Esophagus squamous epithelium (tissue), 4 donors: ENCODE measurements around the gene TMEM87B.

Experiments
- POLR2A ChIP-seq, 4 donors: fragments of 450-650 bp; IDR thresholded peaks; one replicate each; pipeline ENCODE4 v1.6.1; 2017; ENCODE audit warnings: antibody characterized with exemption in 4 of 4, mild to moderate bottlenecking in 4 of 4, moderate library complexity in 3 of 4
- TF ChIP-seq, protein P1 (sequence below), 6 experiments: fragments of 450-650 bp in 4 of 6; fragments of 200-600 bp in 2 of 6; sonication (generic) in 2 of 6; IDR thresholded peaks; one replicate each; pipeline ENCODE4 v1.5.1; 2016 to 2019; ENCODE audit warnings: antibody characterized with exemption in 6 of 6, mild to moderate bottlenecking in 4 of 6, moderate library complexity in 4 of 6

DNA sequence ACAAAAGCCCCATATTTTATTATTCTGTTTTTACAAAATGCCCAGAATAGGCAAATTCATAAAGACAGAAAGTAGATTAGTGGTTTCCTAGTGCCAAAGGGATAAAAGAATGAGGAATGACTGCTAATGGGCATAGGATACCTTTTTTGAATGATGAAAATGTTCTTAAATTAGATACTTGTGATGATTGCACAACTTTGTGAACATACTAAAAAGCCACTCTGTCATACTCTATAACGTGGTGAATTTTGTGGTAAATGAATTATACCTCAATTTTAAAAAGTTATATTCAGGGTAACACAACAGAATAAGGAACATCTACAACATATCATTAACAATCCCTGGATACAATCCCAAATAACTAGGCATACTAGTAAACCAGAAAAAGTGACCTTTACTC lies 74.0 kb downstream of the TMEM87B start:
- TF ChIP-seq, protein P1, sequence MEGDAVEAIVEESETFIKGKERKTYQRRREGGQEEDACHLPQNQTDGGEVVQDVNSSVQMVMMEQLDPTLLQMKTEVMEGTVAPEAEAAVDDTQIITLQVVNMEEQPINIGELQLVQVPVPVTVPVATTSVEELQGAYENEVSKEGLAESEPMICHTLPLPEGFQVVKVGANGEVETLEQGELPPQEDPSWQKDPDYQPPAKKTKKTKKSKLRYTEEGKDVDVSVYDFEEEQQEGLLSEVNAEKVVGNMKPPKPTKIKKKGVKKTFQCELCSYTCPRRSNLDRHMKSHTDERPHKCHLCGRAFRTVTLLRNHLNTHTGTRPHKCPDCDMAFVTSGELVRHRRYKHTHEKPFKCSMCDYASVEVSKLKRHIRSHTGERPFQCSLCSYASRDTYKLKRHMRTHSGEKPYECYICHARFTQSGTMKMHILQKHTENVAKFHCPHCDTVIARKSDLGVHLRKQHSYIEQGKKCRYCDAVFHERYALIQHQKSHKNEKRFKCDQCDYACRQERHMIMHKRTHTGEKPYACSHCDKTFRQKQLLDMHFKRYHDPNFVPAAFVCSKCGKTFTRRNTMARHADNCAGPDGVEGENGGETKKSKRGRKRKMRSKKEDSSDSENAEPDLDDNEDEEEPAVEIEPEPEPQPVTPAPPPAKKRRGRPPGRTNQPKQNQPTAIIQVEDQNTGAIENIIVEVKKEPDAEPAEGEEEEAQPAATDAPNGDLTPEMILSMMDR (IDR thresholded peaks at IDR 0.05): no peak
- TF ChIP-seq POLR2A (IDR thresholded peaks at IDR 0.05): no peak
